Choroid plexus epithelial cell (primary cell): Measurements from ENCODE around the gene SPOCD1.
"Not testable (repeated sequence)": the region's sequence is repeated elsewhere in the genome, so short reads cannot be mapped to it uniquely, and the experiment has no call there.

Experiments used
- DNase-seq: peaks from one replicate; pipeline ENCODE4 v3.0.0-alpha.2; 2010; ENCODE audit warnings: low read depth
- H3K4me3 ChIP-seq: 2 replicates; pipeline ENCODE4 v1.5.1; 2011; ENCODE audit warnings: low read depth, mild to moderate bottlenecking, control low read depth, low read length, moderate library complexity
- CTCF ChIP-seq: conservative IDR thresholded peaks from 2 replicates; pipeline ENCODE4 v1.5.1; 2011; ENCODE audit warnings: low read depth, mild to moderate bottlenecking, control low read depth, inconsistent platforms, low read length, moderate library complexity

SPOCD1 gene

GRCh38 chr1:31830511-31830910 lies 14.7 kb upstream of the SPOCD1 start:
- no peak overlapping the region for H3K4me3 ChIP-seq
- TF ChIP-seq CTCF = no peak
- DNase-seq = no peak

GRCh38 chr1:31830065-31830464 lies 14.2 kb upstream of the SPOCD1 start:
- no peak for DNase-seq
- no peak overlapping the region for H3K4me3 ChIP-seq
- no peak for TF ChIP-seq CTCF

GRCh38 chr1:31828926-31829690 lies 13.3 kb upstream of the SPOCD1 start:
- TF ChIP-seq CTCF = no peak
- H3K4me3 ChIP-seq = no peak overlapping the region
- DNase-seq = no peak

- no peak for DNase-seq
- TF ChIP-seq CTCF = no peak
- no peak overlapping the region for H3K4me3 ChIP-seq
These were observed 12.5 kb upstream of the SPOCD1 start for GRCh38 chr1:31828341-31828740.

GRCh38 chr1:31823780-31824179 lies 8.0 kb upstream of the SPOCD1 start:
- no peak for DNase-seq
- no peak for TF ChIP-seq CTCF
- H3K4me3 ChIP-seq = no peak overlapping the region

GRCh38 chr1:31822766-31823165 lies 6.9 kb upstream of the SPOCD1 start:
- no peak overlapping the region for H3K4me3 ChIP-seq

GRCh38 chr1:31820196-31820595 lies 4.4 kb upstream of the SPOCD1 start:
- not testable (repeated sequence) for DNase-seq

More at GRCh38 chr1:31822766-31823165, 6.9 kb upstream of the SPOCD1 start:
- no peak for TF ChIP-seq CTCF
- peak; percentile 21 for DNase-seq

GRCh38 chr1:31818206-31818605 lies 2.4 kb upstream of the SPOCD1 start:
- no peak for DNase-seq
- H3K4me3 ChIP-seq = no peak overlapping the region
- TF ChIP-seq CTCF = no peak

More at GRCh38 chr1:31820196-31820595, 4.4 kb upstream of the SPOCD1 start:
- H3K4me3 ChIP-seq = not testable (repeated sequence)

GRCh38 chr1:31816947-31817346 lies 1.1 kb upstream of the SPOCD1 start:
- not testable (repeated sequence) for DNase-seq

GRCh38 chr1:31816501-31816900 lies 679 bp upstream of the SPOCD1 start:
- H3K4me3 ChIP-seq, DNase-seq: not testable (repeated sequence)

More at GRCh38 chr1:31816947-31817346, 1.1 kb upstream of the SPOCD1 start:
- H3K4me3 ChIP-seq = not testable (repeated sequence)
